Upper lobe of left lung (tissue), 6 donors: Measurements from ENCODE around the gene POU3F1. TPM values are rescaled to one million over a fixed set of nuclear protein-coding genes. Genes with fewer than 3 reads are reported as not detected.
A peak's percentile ranks its signal among the peaks of the same experiment; 100 is the strongest.

Experiments
- ATAC-seq, 2 donors: fragments of 200-7000 bp; cut with Tn5 transposase; one replicate each; pipeline ENCODE4 v1.9.1; 2022; ENCODE audit warnings: mild to moderate bottlenecking in 2 of 2, moderate library complexity in 2 of 2; ENCODE audit not compliant: low FRiP score in 2 of 2
- DNase-seq, 2 donors: peaks; one replicate each; pipeline ENCODE4 v3.0.0-alpha.2; 2019 to 2020
- H3K27ac ChIP-seq, 4 donors: fragments of 200-600 bp; sonication (generic); one replicate each; pipeline ENCODE4 v1.5.1; 2016 to 2019
- H3K27me3 ChIP-seq, 4 donors: fragments of 200-600 bp; sonication (generic); one replicate each; pipeline ENCODE4 v1.5.1; 2017 to 2019
- H3K36me3 ChIP-seq, 4 donors: fragments of 200-600 bp; sonication (generic); one replicate each; pipeline ENCODE4 v1.5.1; 2016 to 2019
- H3K4me1 ChIP-seq, 4 donors: fragments of 200-600 bp; sonication (generic); one replicate each; pipeline ENCODE4 v1.5.1; 2018 to 2019
- H3K4me3 ChIP-seq, 4 donors: fragments of 200-600 bp; sonication (generic); one replicate each; pipeline ENCODE4 v1.5.1; 2017 to 2019; ENCODE audit warnings: mild to moderate bottlenecking in 2 of 4, moderate library complexity in 1 of 4
- H3K9me3 ChIP-seq, 4 donors: fragments of 200-600 bp; sonication (generic); one replicate each; pipeline ENCODE4 v1.5.1; 2018 to 2019
- CTCF ChIP-seq, 6 experiments: fragments of 450-650 bp in 4 of 6; fragments of 200-600 bp in 2 of 6; sonication (generic) in 2 of 6; IDR thresholded peaks; one replicate each; pipeline ENCODE4 v1.5.1; 2016 to 2019; ENCODE audit warnings: antibody characterized with exemption in 6 of 6
- EP300 ChIP-seq, 4 donors: sonication (generic); formaldehyde crosslinking; IDR thresholded peaks; one replicate each; pipeline ENCODE4 v1.5.1; 2017; ENCODE audit warnings: antibody characterized with exemption in 4 of 4, control low read depth in 2 of 4
- POLR2A ChIP-seq, 4 donors: fragments of 450-650 bp; IDR thresholded peaks; one replicate each; pipeline ENCODE4 v1.5.1; 2016 to 2017; ENCODE audit warnings: antibody characterized with exemption in 4 of 4, mild to moderate bottlenecking in 2 of 4
- POLR2AphosphoS5 ChIP-seq, 2 donors: sonication (generic); formaldehyde crosslinking; IDR thresholded peaks; one replicate each; pipeline ENCODE4 v1.5.1; 2017; ENCODE audit warnings: antibody characterized with exemption in 2 of 2
- WGBS, 2 donors: methylation state at CpG; one replicate each; pipeline ENCODE4 v1.1.5; 2017 to 2018; 5-methylcytosine and 5-hydroxymethylcytosine counted together
- total RNA-seq, 6 donors: library from RNA; depleted of rRNA in 4 of 6; stranded (reverse); fragments of >200 nt in 4 of 6; gene quantifications; one replicate each; pipeline versions ENCODE4 v1.1.0 to v1.2.1, GENCODE V29; 2016 to 2021
- donor health status: DM: no; HTN: no; CAD: no; lungs with moderate emphysema.
- donor health status: DM: no; HTN: yes; CAD: no; lungs with severe emphysema.

Gene POU3F1
- total RNA-seq, 6 donors from 2014 or later = 0.40 to 1.0 TPM; not detected in 4

DNA sequence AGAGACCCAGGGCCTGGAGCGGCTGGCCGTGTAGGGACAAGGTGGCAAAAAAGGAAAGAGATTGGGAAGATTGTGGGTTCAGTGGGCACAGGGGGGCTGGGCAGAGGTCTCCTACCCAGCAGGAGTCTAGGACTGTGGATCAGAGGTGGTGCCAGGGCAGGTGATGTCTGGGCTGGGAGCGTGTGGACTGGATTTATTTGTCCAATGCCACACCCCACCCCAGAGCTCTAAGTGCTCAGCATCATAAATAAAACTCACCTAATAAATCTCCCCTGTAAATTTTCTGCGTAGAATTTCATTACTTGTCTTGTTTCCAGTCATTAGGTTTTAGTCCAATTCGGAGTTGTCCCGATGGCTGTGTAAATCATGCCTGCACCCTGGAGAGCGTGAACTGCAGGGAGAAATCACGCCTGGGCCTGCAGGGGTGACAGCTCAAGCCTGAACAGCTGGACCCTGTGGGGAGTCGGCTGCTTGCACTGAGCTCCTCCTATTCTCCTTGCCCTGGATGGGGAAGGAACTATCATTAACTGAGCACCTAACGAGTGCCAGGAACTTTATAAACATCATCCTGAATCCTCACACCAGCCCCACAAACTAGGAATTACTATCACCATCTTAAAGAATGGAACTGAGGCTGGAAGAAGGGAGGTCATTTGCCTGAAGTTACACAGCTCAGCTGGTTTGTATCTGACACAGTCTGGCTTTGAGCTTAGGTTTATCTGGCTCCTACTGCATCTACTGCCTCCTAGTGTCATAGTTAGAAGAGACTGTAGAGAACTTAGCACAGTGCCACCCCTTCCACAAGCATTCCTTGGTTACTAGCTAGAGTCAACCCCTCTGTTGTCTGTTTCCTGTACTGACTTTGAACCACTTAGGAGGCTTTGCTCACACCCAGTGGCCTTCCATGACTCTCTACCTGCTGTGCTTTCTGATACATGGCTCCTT is 25.0 kb upstream of the POU3F1 start:
- H3K4me3 ChIP-seq = no peak overlapping the region
- H3K36me3 ChIP-seq = no peaks in the 10 kb centered on the region
- ATAC-seq (no peak), DNase-seq (no peak)
- H3K27ac ChIP-seq = no peak overlapping the region
- no peaks in the 10 kb centered on the region for H3K27me3 ChIP-seq
- TF ChIP-seq EP300 (IDR thresholded peaks at IDR 0.05) (no peak), CTCF (IDR thresholded peaks at IDR 0.05) (peak in 1 of 6 experiments; percentile 12), POLR2A (IDR thresholded peaks at IDR 0.05) (no peak)
- WGBS, 2 donors = 63 to 67% methylated on average over 10 of the region's 10 CpGs
- no peaks in the 10 kb centered on the region for H3K4me1 ChIP-seq
- H3K9me3 ChIP-seq = no peaks in the 10 kb centered on the region

- ATAC-seq (no peak), DNase-seq (no peak)
- H3K4me1 ChIP-seq = no peaks in the 10 kb centered on the region
- TF ChIP-seq CTCF (IDR thresholded peaks at IDR 0.05) (no peak), POLR2AphosphoS5 (IDR thresholded peaks at IDR 0.05) (no peak), POLR2A (IDR thresholded peaks at IDR 0.05) (no peak), EP300 (IDR thresholded peaks at IDR 0.05) (no peak)
- no peaks in the 10 kb centered on the region for H3K36me3 ChIP-seq
- H3K4me3 ChIP-seq = no peak overlapping the region
- H3K27ac ChIP-seq = no peak overlapping the region
- H3K27me3 ChIP-seq = no peaks in the 10 kb centered on the region
- no peaks in the 10 kb centered on the region for H3K9me3 ChIP-seq
- 80 to 87% methylated on average over 3 of the region's 3 CpGs for WGBS, 2 donors
These were observed 22.4 kb upstream of the POU3F1 start for GRCh38 chr1:38068980-38069340.

- DNase-seq (no peak), ATAC-seq (no peak)
- Histone ChIP-seq H3K27ac (no peak overlapping the region), H3K36me3 (no peaks in the 10 kb centered on the region), H3K9me3 (no peaks in the 10 kb centered on the region), H3K4me3 (no peak overlapping the region), H3K27me3 (no peaks in the 10 kb centered on the region), H3K4me1 (no peaks in the 10 kb centered on the region)
- TF ChIP-seq EP300 (IDR thresholded peaks at IDR 0.05) (no peak), POLR2A (IDR thresholded peaks at IDR 0.05) (no peak), POLR2AphosphoS5 (IDR thresholded peaks at IDR 0.05) (no peak), CTCF (IDR thresholded peaks at IDR 0.05) (no peak)
- 42 to 46% methylated on average over 12 to 14 of the region's 14 CpGs for WGBS, 2 donors
These were observed 21.8 kb upstream of the POU3F1 start for GRCh38 chr1:38068220-38068979.

DNA sequence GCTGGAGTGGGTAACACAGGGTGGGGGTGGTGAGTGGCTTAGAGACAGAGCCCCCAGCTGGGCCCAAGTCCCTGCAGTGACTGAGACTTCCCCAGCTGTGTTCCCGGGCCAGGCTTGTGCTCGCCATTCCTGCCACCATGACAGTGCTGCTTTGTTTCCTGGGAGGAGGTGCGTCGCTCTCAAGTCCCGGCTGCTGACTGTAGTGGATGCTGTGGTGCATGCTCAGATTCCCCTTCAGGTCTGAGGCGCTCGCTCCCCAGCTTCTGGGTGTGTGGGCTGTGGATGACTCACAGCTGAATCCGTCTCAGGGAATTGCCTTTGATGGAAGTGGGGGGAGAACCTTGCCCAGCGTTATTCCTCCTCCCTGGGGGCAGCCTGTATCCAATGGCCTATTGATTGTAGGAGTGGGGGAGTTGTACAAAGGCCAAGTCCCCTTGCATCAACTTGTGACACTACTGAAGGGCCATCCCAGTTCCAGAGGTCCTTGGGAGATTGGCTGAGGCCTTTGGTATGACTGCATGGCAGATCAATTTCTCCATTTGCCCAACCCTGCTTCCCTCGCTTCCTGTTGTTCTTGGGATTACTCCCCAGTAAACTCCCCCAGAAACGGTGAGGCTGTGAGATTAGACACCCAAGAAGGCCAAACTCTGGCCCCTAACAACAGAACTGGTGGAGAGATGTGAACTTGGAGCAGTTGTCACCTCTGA is 17.8 kb upstream of the POU3F1 start:
- no peak for DNase-seq
- no peaks in the 10 kb centered on the region for H3K9me3 ChIP-seq
- H3K27me3 ChIP-seq = no peaks in the 10 kb centered on the region
- no peaks in the 10 kb centered on the region for H3K4me1 ChIP-seq
- H3K4me3 ChIP-seq = no peak overlapping the region
- TF ChIP-seq POLR2A (IDR thresholded peaks at IDR 0.05) (no peak), POLR2AphosphoS5 (IDR thresholded peaks at IDR 0.05) (no peak), CTCF (IDR thresholded peaks at IDR 0.05) (no peak), EP300 (IDR thresholded peaks at IDR 0.05) (no peak)
- 78 to 81% methylated on average over 10 to 11 of the region's 11 CpGs for WGBS, 2 donors
- H3K36me3 ChIP-seq = no peaks in the 10 kb centered on the region
- H3K27ac ChIP-seq = no peak overlapping the region
- ATAC-seq = no peak
